ENCODE data around the gene HAT1. TPM values are rescaled to one million over a fixed set of nuclear protein-coding genes. Genes with fewer than 3 reads are reported as not detected.

Gene HAT1
- total RNA-seq, 1 experiment from 2014 or later: 122 TPM

- DNase-seq (ENCODE audit: low spot score): no peak
- in situ Hi-C loops (cut with HindIII; ENCODE audit: low sequenced_read_pairs): no loop called here
These were observed 89.7 kb downstream of the HAT1 start for GRCh38 chr2:172011812-172012575.

GRCh38 chr2:172012677-172013391, 90.6 kb downstream of the HAT1 start:
- in situ Hi-C loops (cut with HindIII; ENCODE audit: low sequenced_read_pairs): no loop called here
- peak; percentile 92 for DNase-seq (ENCODE audit: low spot score)

GRCh38 chr2:172013396-172013795, 91.1 kb downstream of the HAT1 start:
- no peak for DNase-seq (ENCODE audit: low spot score)
- in situ Hi-C loops (cut with HindIII; ENCODE audit: low sequenced_read_pairs): no loop called here

DNA sequence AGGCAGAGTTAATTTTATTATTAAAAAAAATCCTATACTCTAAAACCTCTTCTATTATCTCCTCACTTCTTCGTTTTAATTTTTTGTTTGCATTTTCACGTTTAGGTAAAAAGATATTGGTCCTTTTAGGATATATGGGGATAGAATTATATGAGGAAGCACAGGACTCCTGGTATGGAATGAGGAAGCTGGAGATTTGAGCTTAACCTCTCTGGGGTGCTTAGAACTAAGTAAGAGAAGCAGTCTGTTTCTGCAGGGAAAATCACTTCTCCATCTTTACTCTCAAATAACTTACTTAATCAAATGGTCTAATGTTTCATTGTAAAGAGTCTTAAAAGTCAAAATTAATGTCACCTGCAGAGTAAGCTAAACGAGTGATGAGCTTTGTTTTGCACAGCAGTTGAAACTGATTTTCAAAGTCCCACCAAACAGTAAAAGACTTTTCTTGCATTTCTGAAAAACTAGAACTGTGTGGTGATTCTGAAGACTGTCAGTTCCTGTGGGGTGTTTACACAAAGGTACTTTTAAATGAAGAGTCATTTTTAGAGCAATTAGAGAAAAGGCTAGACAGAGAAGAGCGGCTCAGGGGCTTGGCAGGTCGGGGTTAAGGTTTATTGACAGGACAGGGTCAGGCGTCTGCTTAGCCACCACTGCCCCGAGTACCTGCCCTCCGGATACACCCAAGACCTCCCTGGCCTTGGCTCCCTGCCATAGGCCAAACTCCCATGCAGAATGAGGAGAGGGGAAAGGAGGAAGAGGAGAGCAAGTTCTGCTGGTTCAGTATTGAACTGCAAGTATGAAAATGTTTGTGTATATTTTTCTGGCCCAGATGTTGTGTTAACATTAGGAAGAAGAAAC, 99.0 kb downstream of the HAT1 start:
- in situ Hi-C loops (cut with HindIII; ENCODE audit: low sequenced_read_pairs): no loop called here
- peak; percentile 72 for DNase-seq (ENCODE audit: low spot score)

DNA sequence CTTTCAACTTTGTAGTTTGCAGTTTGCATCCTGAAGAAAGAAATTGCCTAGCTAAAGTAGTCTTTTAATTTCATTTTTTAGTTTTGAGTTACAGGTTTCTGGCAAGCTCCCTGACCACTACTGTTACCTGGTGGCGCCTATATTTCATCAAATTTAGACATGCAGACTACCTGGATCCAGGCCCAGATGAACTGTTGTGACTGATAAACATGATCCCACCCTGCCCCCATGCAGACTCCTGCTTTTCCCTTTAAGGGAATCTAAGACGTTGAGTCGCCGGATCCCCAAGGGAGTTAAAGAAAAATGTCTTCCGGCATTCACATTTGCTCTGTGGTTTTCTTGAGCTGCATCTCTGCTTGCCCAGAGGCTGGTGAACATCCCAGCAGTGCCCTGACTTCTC, 99.7 kb downstream of the HAT1 start:
- peak; percentile 45 for DNase-seq (ENCODE audit: low spot score)
- in situ Hi-C loops (cut with HindIII; ENCODE audit: low sequenced_read_pairs): no loop called here

DNA sequence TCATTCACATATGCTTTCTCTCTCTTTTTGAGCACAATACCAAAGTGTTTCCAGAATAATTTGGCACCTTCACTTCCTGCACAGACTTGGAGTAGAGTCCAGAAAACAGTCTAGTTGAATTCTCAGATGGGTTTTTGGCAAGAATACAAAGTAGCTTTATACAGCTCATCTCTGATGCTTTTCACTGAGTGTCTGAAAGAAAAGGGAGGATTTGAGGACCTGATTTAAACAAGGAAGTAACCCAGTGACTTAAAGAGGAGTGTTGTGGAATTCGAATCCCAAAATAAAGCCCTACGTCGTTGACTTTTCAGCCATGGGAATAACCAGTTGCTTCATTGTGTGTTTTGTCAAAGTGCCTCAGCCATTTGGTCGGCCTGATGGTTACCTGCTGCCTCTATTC, 109.3 kb downstream of the HAT1 start:
- no peak for DNase-seq (ENCODE audit: low spot score)
- in situ Hi-C loops (cut with HindIII; ENCODE audit: low sequenced_read_pairs): no loop called here

Other genes starting within 250 kb of the HAT1 start
- gene DYNC1I2, start 235.0 kb upstream of the HAT1 start, total RNA-seq (2014; rRNA removed; shearing (Covaris generic)): 144 and 188 TPM in 2 replicates
- 24.5 and 24.7 TPM in 2 replicates for gene SLC25A12, start 28.2 kb upstream of the HAT1 start, total RNA-seq (2014; rRNA removed; shearing (Covaris generic))
- gene METAP1D, start 77.5 kb downstream of the HAT1 start, total RNA-seq (2014; rRNA removed; shearing (Covaris generic)): 6.5 and 63.2 TPM in 2 replicates
- 21.8 and 26.2 TPM in 2 replicates for gene DLX1, start 163.0 kb downstream of the HAT1 start, total RNA-seq (2014; rRNA removed; shearing (Covaris generic))
- gene DLX2, start 180.4 kb downstream of the HAT1 start, total RNA-seq (2014; rRNA removed; shearing (Covaris generic)): 5.0 and 5.3 TPM in 2 replicates

All from G401 (cell line).